Cardiac muscle cell (in vitro differentiated cells and primary cell): ENCODE measurements around the gene TRMT61A. TPM values are rescaled to one million over a fixed set of nuclear protein-coding genes. Genes with fewer than 3 reads are reported as not detected.

Experiments used
- DNase-seq, 2 donors: peaks; one replicate each; pipeline versions ENCODE4 v3.0.0 to v3.0.0-alpha.2; 2010 to 2017; ENCODE audit warnings: low read depth in 1 of 2, low spot score in 1 of 2
- H3K27ac ChIP-seq: fragments of 200-600 bp; sonication (generic); 2 replicates; pipeline ENCODE4 v1.5.1; 2016
- H3K27me3 ChIP-seq: fragments of 200-600 bp; sonication (generic); 2 replicates; pipeline ENCODE4 v1.6.0; 2016; ENCODE audit warnings: control low read depth
- H3K36me3 ChIP-seq: fragments of 200-600 bp; sonication (generic); 2 replicates; pipeline ENCODE4 v1.5.1; 2016; ENCODE audit warnings: control low read depth
- H3K4me1 ChIP-seq: fragments of 200-600 bp; sonication (generic); 2 replicates; pipeline ENCODE4 v1.8.1; 2017; ENCODE audit warnings: low read depth, mild to moderate bottlenecking, mixed run types
- H3K4me3 ChIP-seq: fragments of 200-600 bp; sonication (generic); 2 replicates; pipeline ENCODE4 v1.5.1; 2016; ENCODE audit warnings: mild to moderate bottlenecking
- H3K9me3 ChIP-seq: fragments of 200-600 bp; sonication (generic); 2 replicates; pipeline ENCODE4 v1.5.1; 2017; ENCODE audit warnings: low read depth, mild to moderate bottlenecking, control low read depth
- polyA plus RNA-seq: library from polyadenylated mRNA; unstranded; fragments of >200 nt; fragmentation: Nextera tagmentation; extraction: Ambion mirVana; gene quantifications from 2 replicates; pipeline ENCODE4 v1.2.1, GENCODE V29; 2016
- total RNA-seq: library from RNA; depleted of rRNA; stranded (reverse); fragments of >200 nt; gene quantifications from 2 replicates; pipeline ENCODE4 v1.2.3, GENCODE V29; 2016
- TF ChIP-seq, protein P1 (sequence below): IDR thresholded peaks from 2 replicates; pipeline ENCODE4 v1.5.1; 2012; ENCODE audit warnings: low read depth, mild to moderate bottlenecking, low read length

The TRMT61A gene
- total and polyA plus RNA-seq, 2 experiments from 2014 or later: 7.4 to 7.5 TPM

DNA sequence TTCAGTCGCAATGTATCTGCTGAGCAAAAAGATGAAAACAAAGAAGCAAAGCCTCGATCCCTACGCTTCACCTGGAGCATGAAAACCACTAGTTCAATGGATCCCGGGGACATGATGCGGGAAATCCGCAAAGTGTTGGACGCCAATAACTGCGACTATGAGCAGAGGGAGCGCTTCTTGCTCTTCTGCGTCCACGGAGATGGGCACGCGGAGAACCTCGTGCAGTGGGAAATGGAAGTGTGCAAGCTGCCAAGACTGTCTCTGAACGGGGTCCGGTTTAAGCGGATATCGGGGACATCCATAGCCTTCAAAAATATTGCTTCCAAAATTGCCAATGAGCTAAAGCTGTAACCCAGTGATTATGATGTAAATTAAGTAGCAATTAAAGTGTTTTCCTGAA, 26.1 kb upstream of the TRMT61A start:
- H3K4me3 ChIP-seq: no peak overlapping the region
- peaks cover 35% of the 10 kb centered on the region for H3K36me3 ChIP-seq
- H3K27ac ChIP-seq: no peak overlapping the region
- no peaks in the 10 kb centered on the region for H3K4me1 ChIP-seq
- H3K27me3 ChIP-seq: no peaks in the 10 kb centered on the region
- TF ChIP-seq, protein P1, sequence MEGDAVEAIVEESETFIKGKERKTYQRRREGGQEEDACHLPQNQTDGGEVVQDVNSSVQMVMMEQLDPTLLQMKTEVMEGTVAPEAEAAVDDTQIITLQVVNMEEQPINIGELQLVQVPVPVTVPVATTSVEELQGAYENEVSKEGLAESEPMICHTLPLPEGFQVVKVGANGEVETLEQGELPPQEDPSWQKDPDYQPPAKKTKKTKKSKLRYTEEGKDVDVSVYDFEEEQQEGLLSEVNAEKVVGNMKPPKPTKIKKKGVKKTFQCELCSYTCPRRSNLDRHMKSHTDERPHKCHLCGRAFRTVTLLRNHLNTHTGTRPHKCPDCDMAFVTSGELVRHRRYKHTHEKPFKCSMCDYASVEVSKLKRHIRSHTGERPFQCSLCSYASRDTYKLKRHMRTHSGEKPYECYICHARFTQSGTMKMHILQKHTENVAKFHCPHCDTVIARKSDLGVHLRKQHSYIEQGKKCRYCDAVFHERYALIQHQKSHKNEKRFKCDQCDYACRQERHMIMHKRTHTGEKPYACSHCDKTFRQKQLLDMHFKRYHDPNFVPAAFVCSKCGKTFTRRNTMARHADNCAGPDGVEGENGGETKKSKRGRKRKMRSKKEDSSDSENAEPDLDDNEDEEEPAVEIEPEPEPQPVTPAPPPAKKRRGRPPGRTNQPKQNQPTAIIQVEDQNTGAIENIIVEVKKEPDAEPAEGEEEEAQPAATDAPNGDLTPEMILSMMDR: no peak
- H3K9me3 ChIP-seq: no peaks in the 10 kb centered on the region
- no peak for DNase-seq

DNA sequence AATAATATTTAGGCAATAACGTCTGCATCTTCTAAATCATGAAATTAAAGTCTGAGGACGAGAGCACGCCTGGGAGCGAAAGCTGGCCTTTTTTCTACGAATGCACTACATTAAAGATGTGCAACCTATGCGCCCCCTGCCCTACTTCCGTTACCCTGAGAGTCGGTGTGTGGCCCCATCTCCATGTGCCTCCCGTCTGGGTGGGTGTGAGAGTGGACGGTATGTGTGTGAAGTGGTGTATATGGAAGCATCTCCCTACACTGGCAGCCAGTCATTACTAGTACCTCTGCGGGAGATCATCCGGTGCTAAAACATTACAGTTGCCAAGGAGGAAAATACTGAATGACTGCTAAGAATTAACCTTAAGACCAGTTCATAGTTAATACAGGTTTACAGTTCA, 25.7 kb upstream of the TRMT61A start:
- Histone ChIP-seq H3K9me3 (no peaks in the 10 kb centered on the region), H3K4me1 (no peaks in the 10 kb centered on the region), H3K27me3 (no peaks in the 10 kb centered on the region), H3K4me3 (no peak overlapping the region), H3K27ac (no peak overlapping the region), H3K36me3 (peaks cover 33% of the 10 kb centered on the region)
- no peak for DNase-seq
- TF ChIP-seq, protein P1: no peak

- H3K36me3 ChIP-seq: peaks cover 29% of the 10 kb centered on the region
- H3K27ac ChIP-seq: no peak overlapping the region
Observed at GRCh38 chr14:103504991-103505565, 23.9 kb upstream of the TRMT61A start.

GRCh38 chr14:103507751-103508150, 21.2 kb upstream of the TRMT61A start:
- TF ChIP-seq, protein P1: no peak
- Histone ChIP-seq H3K27me3 (no peaks in the 10 kb centered on the region), H3K4me1 (no peaks in the 10 kb centered on the region), H3K9me3 (no peaks in the 10 kb centered on the region), H3K4me3 (no peak overlapping the region), H3K36me3 (peaks cover 23% of the 10 kb centered on the region), H3K27ac (no peak overlapping the region)
- no peak for DNase-seq

More at GRCh38 chr14:103504991-103505565, 23.9 kb upstream of the TRMT61A start:
- H3K27me3 ChIP-seq: no peaks in the 10 kb centered on the region
- H3K9me3 ChIP-seq: no peaks in the 10 kb centered on the region
- H3K4me1 ChIP-seq: no peaks in the 10 kb centered on the region
- no peak for DNase-seq
- no peak overlapping the region for H3K4me3 ChIP-seq
- TF ChIP-seq, protein P1: no peak

- H3K27me3 ChIP-seq: no peaks in the 10 kb centered on the region
- no peaks in the 10 kb centered on the region for H3K4me1 ChIP-seq
- H3K9me3 ChIP-seq: no peaks in the 10 kb centered on the region
- no peak overlapping the region for H3K4me3 ChIP-seq
- TF ChIP-seq, protein P1: no peak
- DNase-seq: no peak
- H3K36me3 ChIP-seq: peaks cover 14% of the 10 kb centered on the region
- H3K27ac ChIP-seq: no peak overlapping the region
Observed at GRCh38 chr14:103508521-103509329, 20.3 kb upstream of the TRMT61A start.
